Chondrocyte (in vitro differentiated cells): ENCODE results near the gene PPP2R2C. TPM values are rescaled to one million over a fixed set of nuclear protein-coding genes. Genes with fewer than 3 reads are reported as not detected.
A peak's percentile ranks its signal among the peaks of the same experiment; 100 is the strongest.

Source experiments
- DNase-seq: peaks from one replicate; pipeline ENCODE4 v3.0.0; 2021; ENCODE audit warnings: mixed read lengths, low spot score
- H3K27ac Mint-ChIP-seq: one replicate; pipeline ENCODE4 v1.8.0; 2021; ENCODE audit warnings: mild to moderate bottlenecking, moderate library complexity, mixed read lengths; ENCODE audit not compliant: unreplicated experiment
- H3K27me3 Mint-ChIP-seq: 2 replicates; pipeline ENCODE4 v1.8.0; 2021; ENCODE audit warnings: low read depth, mixed read lengths
- H3K36me3 Mint-ChIP-seq: 2 replicates; pipeline ENCODE4 v1.8.0; 2021; ENCODE audit warnings: low read depth, mixed read lengths
- H3K4me1 Mint-ChIP-seq: 2 replicates; pipeline ENCODE4 v1.8.0; 2021; ENCODE audit warnings: low read depth, mild to moderate bottlenecking, mixed read lengths
- H3K4me3 Mint-ChIP-seq: one replicate; pipeline ENCODE4 v1.8.0; 2021; ENCODE audit warnings: mild to moderate bottlenecking, moderate library complexity, mixed read lengths; ENCODE audit not compliant: unreplicated experiment
- H3K9me3 Mint-ChIP-seq: 2 replicates; pipeline ENCODE4 v1.8.0; 2021; ENCODE audit warnings: low read depth, mixed read lengths
- CTCF ChIP-seq: fragments of 200-600 bp; sonication (generic); IDR thresholded peaks from 2 replicates; pipeline ENCODE4 v1.5.0; 2021; ENCODE audit warnings: antibody characterized with exemption, mild to moderate bottlenecking, moderate library complexity
- total RNA-seq: library from RNA; stranded (reverse); gene quantifications from 3 replicates; pipeline ENCODE4 v1.2.1, GENCODE V29; 2021

The PPP2R2C gene
- total RNA-seq, 1 donor from 2014 or later: 0.10 TPM

- no peaks in the 10 kb centered on the region for H3K4me1 Mint-ChIP-seq
- H3K27ac Mint-ChIP-seq: no peak overlapping the region
- DNase-seq: no peak
- H3K4me3 Mint-ChIP-seq: no peak overlapping the region
- no peaks in the 10 kb centered on the region for H3K36me3 Mint-ChIP-seq
- H3K27me3 Mint-ChIP-seq: peaks cover 64% of the 10 kb centered on the region
- no peak for TF ChIP-seq CTCF
- no peaks in the 10 kb centered on the region for H3K9me3 Mint-ChIP-seq
Measured at GRCh38 chr4:6386091-6386490, 86.3 kb downstream of the PPP2R2C start.

GRCh38 chr4:6385288-6385687 lies 87.1 kb downstream of the PPP2R2C start:
- no peak for DNase-seq
- Mint-ChIP-seq H3K9me3 (no peaks in the 10 kb centered on the region), H3K27ac (no peak overlapping the region), H3K27me3 (peaks cover 62% of the 10 kb centered on the region), H3K4me1 (no peaks in the 10 kb centered on the region), H3K4me3 (no peak overlapping the region), H3K36me3 (no peaks in the 10 kb centered on the region)
- TF ChIP-seq CTCF: no peak

- Mint-ChIP-seq H3K4me1 (no peaks in the 10 kb centered on the region), H3K27me3 (peaks cover 59% of the 10 kb centered on the region), H3K36me3 (no peaks in the 10 kb centered on the region), H3K27ac (no peak overlapping the region), H3K4me3 (no peak overlapping the region), H3K9me3 (no peaks in the 10 kb centered on the region)
- no peak for TF ChIP-seq CTCF
- peak; percentile 27 for DNase-seq
Measured at GRCh38 chr4:6384541-6384940, 87.9 kb downstream of the PPP2R2C start.

- Mint-ChIP-seq H3K9me3 (no peaks in the 10 kb centered on the region), H3K36me3 (no peaks in the 10 kb centered on the region), H3K4me3 (no peak overlapping the region), H3K4me1 (no peaks in the 10 kb centered on the region), H3K27me3 (peaks cover 56% of the 10 kb centered on the region), H3K27ac (no peak overlapping the region)
- TF ChIP-seq CTCF: no peak
- DNase-seq: peak; percentile 71
Measured at GRCh38 chr4:6383929-6384328, 88.5 kb downstream of the PPP2R2C start.

- Mint-ChIP-seq H3K36me3 (no peaks in the 10 kb centered on the region), H3K9me3 (no peaks in the 10 kb centered on the region), H3K27me3 (peaks cover 52% of the 10 kb centered on the region), H3K4me3 (no peak overlapping the region), H3K27ac (no peak overlapping the region), H3K4me1 (no peaks in the 10 kb centered on the region)
- peak; percentile 63 for DNase-seq
- no peak for TF ChIP-seq CTCF
Measured at GRCh38 chr4:6383009-6383404, 89.4 kb downstream of the PPP2R2C start.
